Measurements from ENCODE around the gene ZBTB44.
A peak's percentile ranks its signal among the peaks of the same experiment; 100 is the strongest.

ZBTB44 gene

DNA sequence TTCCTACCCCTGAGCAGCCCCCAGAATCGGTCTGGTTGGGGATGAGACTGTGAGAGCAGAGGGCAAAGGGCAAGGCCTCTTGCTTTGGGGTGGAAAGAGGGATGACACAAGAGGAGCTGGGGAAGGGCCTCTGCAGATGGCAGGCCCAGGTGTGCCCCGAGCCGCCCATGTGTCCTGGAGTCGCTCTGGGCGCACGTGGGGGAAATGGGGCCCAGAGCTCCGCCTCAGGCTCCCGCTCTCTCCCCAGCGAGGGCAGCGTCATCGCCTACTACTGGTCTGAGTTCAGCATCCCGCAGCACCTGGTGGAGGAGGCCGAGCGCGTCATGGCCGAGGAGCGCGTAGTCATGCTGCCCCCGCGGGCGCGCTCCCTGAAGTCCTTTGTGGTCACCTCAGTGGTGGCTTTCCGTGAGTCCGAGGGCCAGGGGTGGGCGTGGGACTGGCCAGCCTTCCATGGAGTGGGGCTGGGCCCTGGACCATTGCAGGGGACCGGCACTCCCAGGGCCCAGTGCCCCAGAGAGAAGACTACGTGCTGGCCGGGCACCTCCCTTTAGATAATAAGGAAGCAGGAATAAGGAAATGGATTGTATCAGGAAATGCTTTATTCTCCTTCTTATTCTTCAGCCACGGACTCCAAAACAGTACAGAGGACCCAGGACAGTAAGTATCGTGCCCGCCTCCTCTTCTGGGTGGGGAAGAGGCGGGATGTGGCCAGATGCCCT lies 125.1 kb downstream of the ZBTB44 start:
- TF ChIP-seq, protein P1, sequence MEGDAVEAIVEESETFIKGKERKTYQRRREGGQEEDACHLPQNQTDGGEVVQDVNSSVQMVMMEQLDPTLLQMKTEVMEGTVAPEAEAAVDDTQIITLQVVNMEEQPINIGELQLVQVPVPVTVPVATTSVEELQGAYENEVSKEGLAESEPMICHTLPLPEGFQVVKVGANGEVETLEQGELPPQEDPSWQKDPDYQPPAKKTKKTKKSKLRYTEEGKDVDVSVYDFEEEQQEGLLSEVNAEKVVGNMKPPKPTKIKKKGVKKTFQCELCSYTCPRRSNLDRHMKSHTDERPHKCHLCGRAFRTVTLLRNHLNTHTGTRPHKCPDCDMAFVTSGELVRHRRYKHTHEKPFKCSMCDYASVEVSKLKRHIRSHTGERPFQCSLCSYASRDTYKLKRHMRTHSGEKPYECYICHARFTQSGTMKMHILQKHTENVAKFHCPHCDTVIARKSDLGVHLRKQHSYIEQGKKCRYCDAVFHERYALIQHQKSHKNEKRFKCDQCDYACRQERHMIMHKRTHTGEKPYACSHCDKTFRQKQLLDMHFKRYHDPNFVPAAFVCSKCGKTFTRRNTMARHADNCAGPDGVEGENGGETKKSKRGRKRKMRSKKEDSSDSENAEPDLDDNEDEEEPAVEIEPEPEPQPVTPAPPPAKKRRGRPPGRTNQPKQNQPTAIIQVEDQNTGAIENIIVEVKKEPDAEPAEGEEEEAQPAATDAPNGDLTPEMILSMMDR (IDR thresholded peaks at IDR 0.05; ENCODE audit: insufficient read depth, low read depth, low read length, missing control alignments): no peak
- no peak for DNase-seq (ENCODE audit: low read depth)
- H3K4me3 ChIP-seq (ENCODE audit: low read depth, low read length): no peak overlapping the region

- TF ChIP-seq, protein P1 (IDR thresholded peaks at IDR 0.05; ENCODE audit: insufficient read depth, low read depth, low read length, missing control alignments): no peak
- DNase-seq (ENCODE audit: low read depth): no peak
- no peak overlapping the region for H3K4me3 ChIP-seq (ENCODE audit: low read depth, low read length)
These were observed 126.0 kb downstream of the ZBTB44 start for GRCh38 chr11:130188585-130189347.

DNA sequence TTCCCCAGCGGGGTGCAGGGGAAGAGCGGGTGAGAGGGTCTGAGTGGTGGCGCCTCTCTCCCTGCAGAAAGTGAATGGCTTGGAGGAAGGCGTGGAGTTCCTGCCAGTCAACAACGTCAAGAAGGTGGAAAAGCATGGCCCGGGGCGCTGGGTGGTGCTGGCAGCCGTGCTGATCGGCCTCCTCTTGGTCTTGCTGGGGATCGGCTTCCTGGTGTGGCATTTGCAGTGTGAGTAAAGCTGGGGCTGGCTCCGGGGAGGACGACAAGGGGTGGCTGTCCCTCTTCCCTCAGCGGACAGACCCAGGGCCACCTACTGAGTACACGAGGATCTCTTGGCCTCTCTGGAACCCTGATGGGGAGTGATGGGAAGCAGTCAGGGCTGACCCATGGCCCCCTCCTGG lies 126.7 kb downstream of the ZBTB44 start:
- H3K4me3 ChIP-seq (ENCODE audit: low read depth, low read length): no peak overlapping the region
- DNase-seq (ENCODE audit: low read depth): no peak
- TF ChIP-seq, protein P1 (IDR thresholded peaks at IDR 0.05; ENCODE audit: insufficient read depth, low read depth, low read length, missing control alignments): no peak

DNA sequence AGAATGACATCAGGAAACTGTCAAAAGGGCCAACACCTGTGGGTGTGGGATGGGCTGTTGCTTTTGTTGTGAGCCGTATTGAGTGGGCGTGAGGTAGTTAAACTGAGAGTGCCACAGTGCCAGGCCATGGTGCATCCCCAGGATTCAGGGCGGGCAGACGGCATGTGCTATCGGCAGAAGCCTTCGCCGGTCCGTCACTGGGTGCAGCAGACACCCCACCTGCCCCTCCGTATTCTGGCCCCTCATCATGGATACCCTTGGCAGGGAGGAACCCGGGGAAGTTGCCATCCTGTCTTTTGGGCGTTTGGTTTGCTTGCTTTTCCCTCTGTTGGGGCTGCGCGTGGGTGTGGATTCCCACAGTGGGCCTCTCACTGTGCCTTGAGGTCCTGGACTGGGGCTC lies 127.6 kb downstream of the ZBTB44 start:
- no peak overlapping the region for H3K4me3 ChIP-seq (ENCODE audit: low read depth, low read length)
- TF ChIP-seq, protein P1 (IDR thresholded peaks at IDR 0.05; ENCODE audit: insufficient read depth, low read depth, low read length, missing control alignments): no peak
- DNase-seq (ENCODE audit: low read depth): no peak

- H3K4me3 ChIP-seq (ENCODE audit: low read depth, low read length): no peak overlapping the region
- TF ChIP-seq, protein P1 (IDR thresholded peaks at IDR 0.05; ENCODE audit: insufficient read depth, low read depth, low read length, missing control alignments): no peak
- no peak for DNase-seq (ENCODE audit: low read depth)
These were observed 130.7 kb downstream of the ZBTB44 start for GRCh38 chr11:130183878-130184610.

GRCh38 chr11:130181295-130182272 lies 133.1 kb downstream of the ZBTB44 start:
- TF ChIP-seq, protein P1 (IDR thresholded peaks at IDR 0.05; ENCODE audit: insufficient read depth, low read depth, low read length, missing control alignments): no peak
- no peak overlapping the region for H3K4me3 ChIP-seq (ENCODE audit: low read depth, low read length)
- peak; percentile 45 for DNase-seq (ENCODE audit: low read depth)
